NCI-H1436 (cell line): ENCODE data around the gene ECSCR.
"Not testable (repeated sequence)": the region's sequence is repeated elsewhere in the genome, so short reads cannot be mapped to it uniquely, and the experiment has no call there.

Source experiments
- DNase-seq: peaks from one replicate; lab custom pipeline; 2025; lab: John Stamatoyannopoulos, UW

The ECSCR gene

DNA sequence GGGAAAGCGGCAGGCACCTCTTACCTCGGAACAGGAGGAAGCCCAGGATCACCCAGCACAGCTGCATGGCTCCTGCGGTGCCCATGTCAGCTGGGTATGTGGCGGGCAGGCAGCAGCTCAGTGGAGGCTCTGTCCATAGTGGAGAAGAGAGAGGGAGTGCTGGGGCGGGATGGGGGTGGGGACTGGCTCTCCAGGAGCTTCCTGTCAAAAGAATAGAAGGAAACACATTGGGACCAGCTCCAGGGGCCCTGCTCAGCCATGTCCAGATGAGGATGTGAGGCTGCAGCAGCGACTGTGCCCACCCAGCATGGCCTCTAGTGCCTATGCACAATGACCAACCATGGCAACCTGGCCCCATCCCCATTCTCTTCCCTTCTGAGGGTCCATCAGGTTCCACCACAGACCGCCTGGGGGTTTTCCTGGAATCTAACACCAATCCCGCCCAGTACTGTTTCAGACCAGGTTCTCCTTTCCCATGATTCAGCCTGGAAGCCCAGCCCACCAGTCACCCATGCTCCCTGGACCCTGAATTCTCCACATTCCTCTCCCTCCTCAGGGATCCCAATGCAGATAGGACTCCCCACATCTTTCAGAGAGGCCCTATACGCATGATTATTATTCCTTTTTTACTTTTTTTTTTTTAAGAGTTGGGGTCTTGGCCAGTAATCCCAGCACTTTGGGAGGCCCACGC lies at the start of gene ECSCR:
Gene ECSCR, minus strand, starts transcription at position 158 of the 691 bp plus-strand sequence. Its CDS starts 73 bp downstream, at position 85.
- DNase-seq: no peak

- not testable (repeated sequence) for DNase-seq
Measured at GRCh38 chr5:139504722-139505121, 42.2 kb upstream of the ECSCR start.

GRCh38 chr5:139503879-139504278 lies 41.3 kb upstream of the ECSCR start:
- DNase-seq: not testable (repeated sequence)

DNA sequence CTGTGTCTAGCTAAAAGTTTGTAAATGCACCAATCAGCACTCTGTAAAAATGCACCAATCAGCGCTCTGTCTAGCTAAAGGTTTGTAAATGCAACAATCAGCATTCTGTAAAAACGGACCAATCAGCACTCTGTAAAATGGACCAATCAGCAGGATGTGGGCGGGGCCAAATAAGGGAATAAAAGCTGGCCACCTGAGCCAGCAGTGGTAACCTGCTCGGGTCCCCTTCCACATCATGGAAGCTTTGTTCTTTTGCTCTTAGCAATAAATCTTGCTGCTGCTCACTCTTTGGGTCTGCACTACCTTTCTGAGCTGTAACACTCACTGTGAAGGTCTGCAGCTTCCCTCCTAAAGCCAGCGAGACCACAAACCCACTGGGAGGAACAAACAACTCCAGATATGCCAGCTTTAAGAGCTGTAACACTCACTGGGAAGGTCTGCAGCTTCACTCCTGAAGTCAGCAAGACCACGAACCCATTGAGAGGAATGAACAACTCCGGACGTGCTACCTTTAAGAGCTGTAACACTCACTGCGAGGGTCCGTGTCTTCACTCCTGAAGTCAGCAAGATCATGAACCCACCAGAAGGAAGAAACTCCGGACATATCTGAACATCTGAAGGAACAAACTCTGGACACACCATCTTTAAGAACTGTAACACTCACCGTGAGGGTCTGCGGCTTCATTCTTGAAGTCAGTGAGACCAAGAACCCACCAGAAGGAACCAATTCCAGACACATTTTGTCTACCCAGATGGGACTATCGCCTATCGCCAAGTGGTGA lies 40.7 kb upstream of the ECSCR start:
- not testable (repeated sequence) for DNase-seq

GRCh38 chr5:139501381-139501780 lies 38.8 kb upstream of the ECSCR start:
- DNase-seq: no peak

GRCh38 chr5:139495638-139496435 lies 33.3 kb upstream of the ECSCR start:
- no peak for DNase-seq

DNA sequence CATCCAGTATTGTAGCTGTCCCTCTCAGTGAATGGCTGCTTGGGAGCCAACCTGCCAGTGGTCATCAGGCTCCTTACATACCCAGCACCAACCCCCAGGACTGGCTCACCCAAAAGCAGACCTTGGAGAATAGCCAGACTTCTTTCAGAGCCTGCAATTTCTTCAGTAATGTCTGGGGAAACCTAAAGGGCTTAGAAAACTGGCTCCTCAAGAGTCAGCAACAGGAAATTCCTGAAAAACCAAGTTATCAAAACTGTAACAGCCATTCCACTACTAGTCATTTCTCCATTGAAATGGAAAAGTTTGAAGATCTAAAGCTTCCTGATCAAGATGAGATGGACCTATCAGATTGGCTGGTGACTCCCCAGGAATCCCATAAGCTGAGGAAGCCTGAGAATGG lies 32.3 kb upstream of the ECSCR start:
- no peak for DNase-seq

GRCh38 chr5:139494256-139494655 lies 31.7 kb upstream of the ECSCR start:
- DNase-seq: no peak

DNA sequence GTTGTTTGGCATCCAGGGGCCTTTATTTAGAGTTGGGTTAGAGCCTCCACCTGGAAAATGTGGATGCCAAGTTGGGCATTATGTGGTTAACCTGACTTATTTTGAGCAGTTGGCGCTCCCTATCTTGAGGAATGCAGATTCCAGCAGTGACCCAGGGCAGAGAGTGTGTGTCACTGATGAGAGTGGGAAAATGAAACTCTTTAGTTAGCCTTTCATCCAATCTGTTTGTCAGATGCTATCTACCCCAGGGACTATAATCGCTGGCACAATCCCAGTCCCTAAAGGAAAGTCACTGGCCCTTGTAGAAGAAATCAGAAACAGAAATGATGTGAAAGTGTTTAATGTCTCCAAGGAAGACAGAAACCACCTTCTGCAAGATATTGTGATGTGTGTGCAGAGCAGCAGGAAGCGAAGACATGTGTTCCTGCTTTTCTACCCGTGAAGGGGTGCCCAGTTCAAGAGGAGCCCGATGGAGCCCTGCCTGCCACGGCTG lies 30.2 kb upstream of the ECSCR start:
- no peak for DNase-seq

DNA sequence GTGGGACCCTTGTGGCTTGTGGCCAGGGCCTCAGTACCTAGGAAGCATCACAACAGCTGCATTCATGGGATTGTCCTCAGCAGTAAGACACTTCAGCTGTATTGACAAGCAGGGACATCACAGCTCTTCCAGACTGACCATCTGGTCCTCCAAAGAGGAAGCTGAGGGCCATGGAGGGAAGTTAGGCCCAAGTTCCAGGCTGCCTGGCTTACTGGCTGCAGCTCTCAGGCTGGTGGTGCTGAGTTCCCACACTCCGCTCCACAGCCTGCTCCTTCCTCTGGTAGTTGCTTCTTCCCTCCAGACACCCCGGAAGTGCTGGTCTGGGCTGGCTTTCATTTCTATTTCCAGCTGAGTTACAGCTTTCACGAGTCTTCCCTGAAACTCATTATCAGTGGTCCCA lies 25.7 kb upstream of the ECSCR start:
- no peak for DNase-seq

GRCh38 chr5:139486201-139486600 lies 23.7 kb upstream of the ECSCR start:
- DNase-seq: no peak

- not testable (repeated sequence) for DNase-seq
Measured at GRCh38 chr5:139482890-139483208, 20.3 kb upstream of the ECSCR start.

GRCh38 chr5:139482050-139482889 lies 19.7 kb upstream of the ECSCR start, which contains the start of gene STING1:
Gene STING1 (minus strand): TSS chr5:139482758. CDS start chr5:139481704, 1,054 bp downstream.
- peak; percentile 79 for DNase-seq

DNA sequence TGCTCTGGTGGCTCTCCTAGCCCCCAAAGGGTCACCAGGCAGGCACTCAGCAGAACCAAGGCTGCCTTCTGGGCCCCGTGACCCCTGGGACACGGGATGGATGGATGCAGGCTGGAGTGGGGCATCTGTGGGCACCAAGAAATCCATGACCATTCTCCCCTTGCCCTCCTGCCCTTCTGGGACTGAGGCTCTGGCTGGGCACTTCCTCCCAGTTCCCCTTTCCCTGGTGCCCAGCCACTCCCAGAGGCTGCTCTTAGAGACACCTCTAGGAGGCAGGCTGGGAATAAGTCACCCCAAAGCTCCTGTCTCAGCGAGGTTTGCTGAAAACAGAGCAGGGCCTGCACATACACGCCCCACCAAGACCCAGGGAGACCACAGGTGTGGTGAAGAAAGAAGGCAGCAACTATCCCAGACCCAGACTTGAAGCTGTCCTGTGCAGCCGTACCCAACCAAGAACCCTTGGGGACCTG lies 19.1 kb upstream of the ECSCR start:
- DNase-seq: no peak

DNA sequence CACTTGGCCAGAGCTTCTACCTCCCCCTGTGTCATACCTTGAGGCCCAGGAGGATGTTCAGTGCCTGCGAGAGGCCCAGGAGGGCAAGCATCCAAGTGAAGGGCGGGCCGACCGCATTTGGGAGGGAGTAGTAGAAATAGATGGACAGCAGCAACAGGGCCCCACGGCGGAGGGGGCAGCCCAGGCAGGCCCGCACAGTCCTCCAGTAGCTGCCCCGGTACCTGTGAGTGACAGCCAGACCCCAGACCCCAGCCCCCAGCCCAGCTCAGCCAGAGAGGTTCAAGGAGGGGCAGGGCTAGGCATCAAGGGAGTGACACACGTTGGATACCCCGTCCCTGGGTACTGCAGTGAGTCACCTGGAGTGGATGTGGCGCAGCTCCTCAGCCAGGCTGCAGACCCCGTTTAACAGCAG lies 18.6 kb upstream of the ECSCR start:
- no peak for DNase-seq

GRCh38 chr5:139479729-139480128 lies 17.2 kb upstream of the ECSCR start:
- DNase-seq: not testable (repeated sequence)

- DNase-seq: not testable (repeated sequence)
Measured at GRCh38 chr5:139478657-139479423, 16.3 kb upstream of the ECSCR start.

DNA sequence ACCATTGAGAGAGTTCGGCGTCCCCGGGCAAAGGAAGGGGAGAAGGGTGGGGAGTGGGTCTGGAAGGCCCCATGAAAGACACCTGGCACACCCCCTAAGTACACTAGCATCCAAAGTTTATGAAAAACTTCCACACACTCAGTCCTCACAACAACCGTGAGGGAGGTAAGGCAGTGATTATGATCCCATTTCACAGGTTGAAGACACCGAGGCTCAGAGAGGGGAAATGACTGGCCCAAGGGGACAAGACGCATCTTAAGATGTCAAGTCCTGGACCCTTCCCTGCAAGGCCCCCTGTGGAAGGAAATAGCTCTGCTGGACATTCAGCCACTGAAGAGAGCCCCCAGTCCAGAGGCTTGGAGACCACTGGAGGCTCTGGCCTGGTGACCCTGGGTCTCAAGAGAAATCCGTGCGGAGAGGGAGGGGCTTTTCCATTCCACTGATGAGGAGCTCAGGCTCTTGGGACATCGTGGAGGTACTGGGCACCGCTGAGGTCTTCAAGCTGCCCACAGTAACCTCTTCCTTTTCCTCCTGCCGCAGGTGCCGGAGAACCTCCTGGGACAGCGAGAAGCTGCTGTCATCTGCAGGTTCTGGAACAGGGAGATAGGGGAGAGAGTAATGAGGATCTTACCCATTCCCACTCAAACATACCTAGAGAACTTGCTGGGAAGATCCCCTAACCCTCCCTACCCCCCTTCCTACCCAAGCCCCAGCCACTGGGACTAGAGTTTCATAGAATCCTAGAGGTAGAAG lies 13.5 kb upstream of the ECSCR start:
- DNase-seq: no peak

- no peak for DNase-seq
Measured at GRCh38 chr5:139474890-139475791, 12.6 kb upstream of the ECSCR start.
